ENCODE results near the gene SHKBP1. TPM values are rescaled to one million over a fixed set of nuclear protein-coding genes. Genes with fewer than 3 reads are reported as not detected.

Gene SHKBP1
- total and polyA plus RNA-seq, 2 of the 8 experiments (the other 6 are each of a cell fraction or from before 2014, with no cell fraction given): 74.6 to 98.8 TPM

- no peak overlapping the region for H2BK120ac ChIP-seq (replicated peaks; ENCODE audit: low read depth, low read length)
- peak overlapping the region; percentile 17 to 92 for H3K4me2 ChIP-seq (ENCODE audit: insufficient read depth in 1 of 2, low read depth in 2 of 2, low read length in 2 of 2)
- DNase-seq (ENCODE audit: low read depth in 1 of 2, low spot score in 2 of 2) (peak in 1 of 2 experiments; percentile 85), FAIRE-seq (no peak)
- no peak overlapping the region for H2BK12ac ChIP-seq (ENCODE audit: low read depth, low read length)
- H3K4ac ChIP-seq (replicated peaks; ENCODE audit: insufficient read length, low read depth, low read length): no peak overlapping the region
- no peak overlapping the region for H2BK5ac ChIP-seq (ENCODE audit: low read depth, low read length)
- no peaks in the 10 kb centered on the region for H3K79me1 ChIP-seq (ENCODE audit: low read depth, low read length)
- H3K23ac ChIP-seq (ENCODE audit: insufficient read length): no peak overlapping the region
- H3K23me2 ChIP-seq (ENCODE audit: low read depth, low read length): peaks cover 15% of the 10 kb centered on the region; the same call in 1 of the 2 replicates
- peaks cover 19 to 43% (median 40%) of the 10 kb centered on the region in 4 experiments for H3K27me3 ChIP-seq (replicated peaks in 1 of 4; ENCODE audit: control insufficient read depth in 3 of 4, extremely low read depth in 1 of 4, insufficient read depth in 3 of 4, low read length in 3 of 4)
- H4K8ac ChIP-seq (ENCODE audit: extremely low read depth, insufficient read depth, low read length): no peak overlapping the region
- H3K4me1 ChIP-seq (replicated peaks in 1 of 4; ENCODE audit: control insufficient read depth in 3 of 4, insufficient read depth in 4 of 4, low read length in 3 of 4): peaks cover 0 to 18% (median 11%) of the 10 kb centered on the region in 4 experiments; a peak in 6 of 7 replicates
- no peak overlapping the region for H3K14ac ChIP-seq (ENCODE audit: insufficient read length)
- peak overlapping the region; percentile 34 to 66 (median 35); a peak in 6 of 8 replicates for H3K4me3 ChIP-seq (ENCODE audit: extremely low read depth in 1 of 4, insufficient read depth in 2 of 4, low read depth in 3 of 4, low read length in 4 of 4)
- no peak overlapping the region for H4K91ac ChIP-seq (replicated peaks; ENCODE audit: insufficient read length, low read length)
- ChIA-PET POLR2A (ENCODE audit: partially characterized antibody) (no interaction called here), CTCF (ENCODE audit: partially characterized antibody) (interaction anchor here (0.8 to 4.2 kb wide), 4 partner anchors 11 to 55 kb away, joined by 3 to 16 read pairs (median 4); no protein-coding TSS in a partner anchor)
- H3K79me2 ChIP-seq (ENCODE audit: control insufficient read depth in 1 of 2, insufficient read depth in 2 of 2, low read length in 2 of 2): no peaks in the 10 kb centered on the region
- H3K9ac ChIP-seq (replicated peaks in 1 of 4; ENCODE audit: extremely low read depth in 1 of 4, low read depth in 3 of 4, low read length in 3 of 4): no peak overlapping the region
- H3K9me3 ChIP-seq (ENCODE audit: insufficient read depth in 2 of 2, low read depth in 1 of 2, low read length in 1 of 2): no peaks in the 10 kb centered on the region
- H2AK5ac ChIP-seq (ENCODE audit: low read depth, low read length): no peak overlapping the region
- no peak overlapping the region for H3K56ac ChIP-seq (replicated peaks; ENCODE audit: insufficient read length, low read depth, low read length)
- no peak overlapping the region for H3K18ac ChIP-seq (ENCODE audit: extremely low read depth, low read length)
- H4K20me1 ChIP-seq (replicated peaks in 1 of 2; ENCODE audit: control insufficient read depth in 1 of 2, insufficient read depth in 2 of 2, low read length in 2 of 2): peaks cover 3 to 6% of the 10 kb centered on the region in 2 experiments
- no peak overlapping the region for H2BK15ac ChIP-seq (ENCODE audit: low read length)
- H2AFZ ChIP-seq (ENCODE audit: low read length): peak overlapping the region; percentile 58; the same call in 1 of the 2 replicates
- H3K36me3 ChIP-seq (ENCODE audit: control insufficient read depth in 2 of 4, insufficient read depth in 4 of 4, low read length in 3 of 4): no peaks in the 10 kb centered on the region; a peak in 1 of 8 replicates
- H4K5ac ChIP-seq (ENCODE audit: insufficient read length, low read depth, low read length): no peak overlapping the region
- H2BK20ac ChIP-seq (ENCODE audit: low read length): no peak overlapping the region
- WGBS, 2 experiments (ENCODE audit: extremely low coverage in 1 of 2, insufficient coverage in 1 of 2, insufficient read length in 1 of 2, insufficient replicate concordance in 2 of 2, low coverage in 1 of 2, low lambda C conversion rate in 2 of 2, missing lambda C conversion rate in 1 of 2): 21% methylated on average over 27 of the region's 53 CpGs; no CpG with 5 or more reads in 1 of the 2 experiments
- no peak overlapping the region for H3K27ac ChIP-seq (ENCODE audit: low read depth, low read length)
- TF ChIP-seq RAD21 (IDR thresholded peaks at IDR 0.05 in 1 of 2, conservative IDR thresholded peaks at IDR 0.05 in 1 of 2; ENCODE audit: low read depth in 2 of 2, low read length in 2 of 2) (no peak), KDM5A (IDR thresholded peaks at IDR 0.05; ENCODE audit: low read length) (no peak), BRCA1 (IDR thresholded peaks at IDR 0.05; ENCODE audit: low read depth, low read length) (no peak), EZH2 (IDR thresholded peaks at IDR 0.05; ENCODE audit: low read depth, low read length, severe bottlenecking) (no peak), POU5F1 (IDR thresholded peaks at IDR 0.05; ENCODE audit: low read depth, low read length) (no peak), SP4 (IDR thresholded peaks at IDR 0.05; ENCODE audit: low read length) (no peak), CTCF (IDR thresholded peaks at IDR 0.05; ENCODE audit: control extremely low read depth in 1 of 3, insufficient read depth in 1 of 3, low read depth in 1 of 3, low read length in 3 of 3) (no peak), EGR1 (IDR thresholded peaks at IDR 0.05; ENCODE audit: borderline replicate concordance, low read depth, low read length) (0 out of 2 replicates have a peak, but pooled peaks have one; percentile 19), ASH2L (IDR thresholded peaks at IDR 0.05; ENCODE audit: low read length) (no peak)
Observed at GRCh38 chr19:40596608-40597328, 20.1 kb downstream of the SHKBP1 start.
